T-helper 1 cell treated with Interleukin-12 subunit alpha and Interleukin-12 subunit beta and Interleukin-4 antibody, amounts not matched to agents 30 μg/mL and 1 μg/mL, for 36 hours (primary cell): ENCODE data around the gene PMPCA.

Experiments used
- H3K27ac Mint-ChIP-seq: one replicate; pipeline ENCODE4 v1.8.0; 2021; ENCODE audit warnings: mild to moderate bottlenecking, mixed read lengths
- H3K27me3 Mint-ChIP-seq: one replicate; pipeline ENCODE4 v1.8.0; 2021; ENCODE audit warnings: low read depth, mixed read lengths
- H3K36me3 Mint-ChIP-seq: one replicate; pipeline ENCODE4 v1.8.0; 2021; ENCODE audit warnings: low read depth, mixed read lengths
- H3K4me1 Mint-ChIP-seq: one replicate; pipeline ENCODE4 v1.8.0; 2021; ENCODE audit warnings: low read depth, mixed read lengths
- H3K4me3 Mint-ChIP-seq: one replicate; pipeline ENCODE4 v1.8.0; 2021; ENCODE audit warnings: mild to moderate bottlenecking, moderate library complexity, mixed read lengths
- H3K9me3 Mint-ChIP-seq: one replicate; pipeline ENCODE4 v1.8.0; 2021; ENCODE audit warnings: mixed read lengths

Gene PMPCA

DNA sequence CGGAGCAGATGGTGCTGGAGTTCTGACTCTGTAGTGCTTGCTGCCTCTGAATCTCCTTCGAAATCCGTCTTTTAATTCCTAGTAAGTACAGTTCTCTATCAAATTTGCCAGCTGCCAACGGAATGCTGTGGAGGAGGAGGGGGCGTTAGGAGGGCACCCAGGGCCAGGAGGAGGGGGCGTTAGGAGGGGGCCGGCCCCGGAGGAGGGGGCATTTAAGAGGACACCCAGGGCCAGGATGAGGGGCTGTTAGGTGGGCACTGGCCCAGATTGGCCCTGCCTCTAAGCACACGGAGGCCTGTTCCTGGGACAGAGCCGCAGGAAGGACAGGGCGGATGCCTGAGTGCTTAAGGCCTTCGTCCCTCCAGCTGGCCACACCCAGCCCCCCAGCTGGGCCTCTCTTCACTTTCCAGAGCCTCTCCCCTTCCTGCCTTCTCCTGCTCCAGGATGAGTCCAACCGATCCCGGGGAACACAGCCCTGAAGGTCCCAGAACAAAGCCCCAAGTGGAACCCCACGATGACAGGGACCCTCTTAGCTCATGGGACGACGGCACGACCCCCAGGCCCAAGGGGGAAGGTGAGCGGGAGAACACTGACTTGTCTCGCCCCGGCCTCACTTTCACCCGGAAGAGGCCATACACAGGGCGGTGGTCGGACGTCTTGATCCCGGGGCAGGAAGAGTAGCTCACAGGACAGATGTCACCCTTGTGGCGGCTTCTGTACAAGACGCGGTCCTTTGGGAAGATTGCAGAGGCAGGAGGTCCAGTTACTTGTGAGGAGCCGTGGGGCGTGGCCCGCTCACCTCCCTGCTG, 19.4 kb downstream of the PMPCA start:
- Mint-ChIP-seq H3K4me1 (no peaks in the 10 kb centered on the region), H3K9me3 (no peaks in the 10 kb centered on the region), H3K4me3 (no peak overlapping the region), H3K36me3 (peaks cover 5% of the 10 kb centered on the region), H3K27me3 (no peaks in the 10 kb centered on the region), H3K27ac (no peak overlapping the region)

DNA sequence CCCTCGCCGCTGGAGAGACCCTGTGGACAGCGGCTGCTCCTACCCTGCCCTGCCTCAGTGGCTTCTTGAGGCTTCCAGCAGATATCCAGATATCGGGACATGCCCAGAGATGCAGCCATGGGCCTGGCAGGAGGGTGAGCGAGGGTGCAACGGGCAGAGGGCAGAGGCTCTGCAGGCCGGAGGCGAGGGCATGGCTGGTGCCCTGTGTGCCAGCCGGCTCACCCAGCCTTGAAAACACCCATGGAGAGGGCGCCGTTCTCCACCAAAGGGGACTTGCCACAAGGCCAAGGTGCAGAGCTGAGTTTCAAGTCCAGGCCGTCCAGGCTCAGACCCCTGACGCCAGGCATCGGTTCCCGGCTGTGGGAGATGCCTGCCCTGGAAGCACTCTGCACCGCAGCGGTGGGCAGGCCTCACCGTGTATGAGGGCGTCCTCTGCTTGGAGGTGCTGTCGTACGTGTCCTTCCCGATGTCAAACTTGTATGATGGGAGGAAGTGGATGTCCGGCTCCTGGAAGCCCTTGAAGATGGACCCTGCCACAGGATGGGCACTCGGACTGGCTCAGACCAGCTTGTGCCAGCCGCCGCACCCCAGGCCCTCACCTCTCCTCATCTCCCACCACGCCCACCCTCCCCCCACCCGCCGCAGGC, 20.3 kb downstream of the PMPCA start:
- Mint-ChIP-seq H3K4me1 (no peaks in the 10 kb centered on the region), H3K27me3 (no peaks in the 10 kb centered on the region), H3K4me3 (no peak overlapping the region), H3K36me3 (peaks cover 5% of the 10 kb centered on the region), H3K27ac (no peak overlapping the region), H3K9me3 (no peaks in the 10 kb centered on the region)

DNA sequence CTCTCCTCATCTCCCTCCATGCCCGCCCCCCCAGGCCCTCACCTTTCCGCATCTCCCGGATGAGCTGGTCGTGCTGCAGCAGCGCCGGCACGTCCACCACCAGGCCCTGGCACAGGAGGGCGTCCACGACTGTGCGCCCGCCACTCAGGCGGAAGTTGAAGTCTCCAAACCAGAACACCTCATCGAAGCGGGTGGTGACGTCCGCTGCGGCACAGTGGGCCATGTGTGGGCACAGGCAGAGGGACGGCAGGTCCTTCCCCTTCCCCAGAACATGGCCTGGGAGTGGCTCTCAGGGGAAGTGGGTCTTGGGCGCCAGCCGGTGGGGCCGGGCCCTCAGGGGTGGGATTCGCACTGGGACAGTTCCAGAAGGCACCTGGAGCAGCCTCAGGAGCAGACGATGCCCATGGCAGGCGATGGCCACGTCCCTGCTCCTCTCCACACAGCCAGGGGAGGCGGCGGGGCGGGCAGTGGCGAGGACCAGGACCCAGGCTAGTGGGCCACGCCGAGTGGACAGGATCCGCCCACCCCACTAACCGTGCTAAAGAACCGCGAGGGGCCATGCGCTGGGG, 21.4 kb downstream of the PMPCA start:
- peaks cover 8% of the 10 kb centered on the region for H3K4me1 Mint-ChIP-seq
- no peak overlapping the region for H3K27ac Mint-ChIP-seq
- no peaks in the 10 kb centered on the region for H3K27me3 Mint-ChIP-seq
- peaks cover 9% of the 10 kb centered on the region for H3K36me3 Mint-ChIP-seq
- no peaks in the 10 kb centered on the region for H3K9me3 Mint-ChIP-seq
- no peak overlapping the region for H3K4me3 Mint-ChIP-seq

GRCh38 chr9:136432591-136432990, 22.1 kb downstream of the PMPCA start:
- no peaks in the 10 kb centered on the region for H3K27me3 Mint-ChIP-seq
- H3K4me3 Mint-ChIP-seq, result no peak overlapping the region
- H3K9me3 Mint-ChIP-seq, result no peaks in the 10 kb centered on the region
- H3K4me1 Mint-ChIP-seq, result peaks cover 15% of the 10 kb centered on the region
- H3K27ac Mint-ChIP-seq, result no peak overlapping the region
- H3K36me3 Mint-ChIP-seq, result peaks cover 9% of the 10 kb centered on the region

DNA sequence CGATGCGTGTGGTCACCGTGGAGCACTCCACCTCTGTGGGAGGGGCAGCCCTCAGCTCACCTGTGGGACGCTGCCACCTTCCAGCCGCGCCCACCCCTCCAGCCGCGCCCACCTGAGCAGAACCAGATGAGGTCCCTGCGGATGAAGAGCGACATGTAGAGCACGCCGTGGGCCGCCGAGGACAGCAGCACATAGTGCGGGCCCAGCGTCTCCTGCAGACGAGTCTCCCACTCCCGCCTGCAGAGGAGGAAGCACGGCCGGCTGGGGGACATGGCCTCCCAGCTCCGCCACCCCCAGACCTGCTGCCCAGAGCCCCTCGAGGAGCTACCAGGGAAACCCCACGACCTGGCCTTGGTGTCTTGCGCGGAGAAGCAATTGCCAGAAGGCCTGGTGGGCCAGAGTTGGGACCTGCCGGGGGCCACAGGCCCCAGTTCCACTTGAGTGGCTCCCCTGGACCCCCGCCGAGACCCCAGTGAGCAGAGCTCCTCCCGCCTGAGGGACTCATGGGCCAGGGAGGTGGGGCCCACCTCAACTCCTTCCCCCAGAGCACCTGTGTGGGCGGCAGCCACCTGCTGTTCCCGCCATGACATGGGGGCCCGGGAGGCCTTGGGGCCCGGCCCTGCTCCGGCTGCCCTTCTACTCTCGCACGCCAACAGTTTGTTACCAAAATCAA, 22.7 kb downstream of the PMPCA start:
- peaks cover 20% of the 10 kb centered on the region for H3K4me1 Mint-ChIP-seq
- no peaks in the 10 kb centered on the region for H3K9me3 Mint-ChIP-seq
- H3K27me3 Mint-ChIP-seq, result no peaks in the 10 kb centered on the region
- H3K4me3 Mint-ChIP-seq, result no peak overlapping the region
- H3K27ac Mint-ChIP-seq, result no peak overlapping the region
- peaks cover 8% of the 10 kb centered on the region for H3K36me3 Mint-ChIP-seq

DNA sequence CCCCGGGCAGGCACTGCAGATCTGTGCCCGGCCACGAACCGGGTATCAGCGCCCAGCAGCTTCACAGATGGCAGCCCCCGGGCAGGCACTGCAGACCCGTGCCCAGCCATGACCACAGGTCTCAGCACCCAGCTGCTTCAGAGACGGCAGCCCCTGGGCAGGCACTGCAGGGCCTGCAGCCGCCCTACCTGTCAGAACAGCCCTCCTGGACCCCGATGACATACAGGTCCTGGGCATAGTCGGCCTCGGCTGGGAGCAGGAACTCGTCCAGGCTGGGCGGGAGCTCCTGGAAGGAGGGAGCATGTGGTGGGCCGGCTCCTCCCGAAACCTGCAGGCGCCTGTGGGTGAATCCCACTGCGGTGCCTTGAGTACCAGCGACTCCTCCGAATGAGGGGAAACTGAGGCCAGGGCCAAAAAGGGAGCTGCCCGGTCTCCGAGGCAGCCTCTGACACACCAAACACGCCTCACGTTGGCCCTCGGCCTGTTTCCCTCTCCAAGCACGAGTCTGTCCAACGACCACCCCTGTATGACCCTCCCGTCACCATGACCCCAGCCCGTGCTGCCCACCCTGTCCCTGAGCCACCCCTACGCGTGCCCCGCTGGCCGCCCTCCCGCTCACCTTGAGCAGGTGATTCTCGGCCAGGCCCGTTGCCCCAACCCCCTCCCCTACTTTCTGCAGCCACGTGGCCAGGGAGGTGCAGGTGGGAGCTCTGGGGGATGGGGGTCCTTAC, 23.6 kb downstream of the PMPCA start:
- no peaks in the 10 kb centered on the region for H3K27me3 Mint-ChIP-seq
- peaks cover 22% of the 10 kb centered on the region for H3K4me1 Mint-ChIP-seq
- H3K9me3 Mint-ChIP-seq, result no peaks in the 10 kb centered on the region
- no peak overlapping the region for H3K4me3 Mint-ChIP-seq
- peaks cover 4% of the 10 kb centered on the region for H3K36me3 Mint-ChIP-seq
- H3K27ac Mint-ChIP-seq, result no peak overlapping the region

DNA sequence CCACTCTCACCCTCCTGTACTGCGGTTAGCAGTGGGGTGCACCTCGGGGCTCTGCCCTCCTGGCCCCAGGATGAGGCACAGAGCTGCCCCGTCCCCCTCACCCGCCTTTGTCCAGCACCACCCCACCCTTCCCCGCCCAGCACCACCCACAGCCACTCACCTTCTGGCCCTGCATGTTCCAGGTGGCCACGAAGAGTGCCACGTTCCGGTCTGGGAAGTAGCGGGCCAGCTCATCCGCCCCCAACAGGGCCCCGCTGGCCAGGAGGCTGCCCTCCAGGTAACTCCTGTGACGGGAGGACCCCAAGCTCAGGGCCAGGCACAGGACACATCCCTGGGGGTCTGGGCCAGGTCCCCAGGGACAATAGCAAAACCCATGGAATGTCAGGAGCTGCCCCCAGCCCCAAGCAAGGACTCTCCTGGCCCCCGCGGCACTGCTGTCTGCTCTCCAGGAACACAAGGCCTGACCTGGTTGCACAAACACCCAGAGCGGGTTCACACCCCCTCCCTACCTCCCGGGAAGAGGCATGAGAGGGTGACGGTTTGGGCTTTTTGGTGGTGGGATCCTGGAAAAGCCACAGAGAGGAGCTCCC, 24.2 kb downstream of the PMPCA start:
- H3K4me3 Mint-ChIP-seq, result no peak overlapping the region
- peaks cover 4% of the 10 kb centered on the region for H3K36me3 Mint-ChIP-seq
- no peaks in the 10 kb centered on the region for H3K27me3 Mint-ChIP-seq
- peaks cover 22% of the 10 kb centered on the region for H3K4me1 Mint-ChIP-seq
- H3K27ac Mint-ChIP-seq, result no peak overlapping the region
- H3K9me3 Mint-ChIP-seq, result no peaks in the 10 kb centered on the region

- H3K27me3 Mint-ChIP-seq, result no peaks in the 10 kb centered on the region
- no peaks in the 10 kb centered on the region for H3K9me3 Mint-ChIP-seq
- H3K4me1 Mint-ChIP-seq, result peaks cover 22% of the 10 kb centered on the region
- no peak overlapping the region for H3K27ac Mint-ChIP-seq
- H3K36me3 Mint-ChIP-seq, result peaks cover 5% of the 10 kb centered on the region
- peak overlapping the region; percentile 88 for H3K4me3 Mint-ChIP-seq
Observed at GRCh38 chr9:136436055-136436634, 25.7 kb downstream of the PMPCA start.

GRCh38 chr9:136437430-136437829, 27.0 kb downstream of the PMPCA start:
- peaks cover 22% of the 10 kb centered on the region for H3K4me1 Mint-ChIP-seq
- H3K9me3 Mint-ChIP-seq, result no peaks in the 10 kb centered on the region
- H3K27me3 Mint-ChIP-seq, result no peaks in the 10 kb centered on the region
- peaks cover 11% of the 10 kb centered on the region for H3K36me3 Mint-ChIP-seq
- peak overlapping the region; percentile 88 for H3K4me3 Mint-ChIP-seq
- no peak overlapping the region for H3K27ac Mint-ChIP-seq

DNA sequence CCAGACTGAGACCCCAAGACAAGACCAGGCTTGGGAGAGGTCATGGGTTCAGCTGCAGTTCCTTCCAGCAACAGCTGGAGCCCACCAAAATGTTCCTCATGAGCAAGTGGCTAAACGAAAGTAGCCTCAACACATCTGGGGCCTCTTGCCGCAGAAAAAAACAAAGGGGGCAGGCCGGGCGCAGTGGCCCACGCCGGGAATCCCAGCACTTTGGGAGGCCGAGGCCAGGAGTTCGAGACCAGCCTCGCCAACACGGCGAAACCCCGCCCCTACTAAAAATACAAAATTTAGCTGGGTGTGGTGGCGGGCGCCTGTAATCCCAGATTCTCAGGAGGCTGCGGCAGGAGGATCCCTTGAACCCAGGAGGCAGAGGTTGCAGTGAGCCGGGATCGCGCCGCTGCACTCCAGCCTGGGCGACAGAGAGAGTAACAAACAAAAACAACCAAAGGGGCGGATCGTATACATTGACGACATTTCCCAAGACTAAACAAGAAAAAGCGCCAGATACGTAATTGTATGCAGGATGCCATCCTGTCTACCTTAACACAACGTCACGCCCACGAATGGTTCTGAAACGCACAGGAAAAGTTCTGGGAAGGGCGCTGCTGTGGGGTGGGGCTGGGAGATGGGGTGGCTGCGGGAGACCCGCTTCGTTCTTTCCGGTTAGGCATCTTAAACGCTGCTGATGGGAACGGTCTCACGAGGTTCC, 27.5 kb downstream of the PMPCA start:
- Mint-ChIP-seq H3K9me3 (no peaks in the 10 kb centered on the region), H3K27ac (peak overlapping the region; percentile 59), H3K4me3 (peak overlapping the region; percentile 88), H3K27me3 (no peaks in the 10 kb centered on the region), H3K4me1 (peaks cover 22% of the 10 kb centered on the region), H3K36me3 (peaks cover 16% of the 10 kb centered on the region)

DNA sequence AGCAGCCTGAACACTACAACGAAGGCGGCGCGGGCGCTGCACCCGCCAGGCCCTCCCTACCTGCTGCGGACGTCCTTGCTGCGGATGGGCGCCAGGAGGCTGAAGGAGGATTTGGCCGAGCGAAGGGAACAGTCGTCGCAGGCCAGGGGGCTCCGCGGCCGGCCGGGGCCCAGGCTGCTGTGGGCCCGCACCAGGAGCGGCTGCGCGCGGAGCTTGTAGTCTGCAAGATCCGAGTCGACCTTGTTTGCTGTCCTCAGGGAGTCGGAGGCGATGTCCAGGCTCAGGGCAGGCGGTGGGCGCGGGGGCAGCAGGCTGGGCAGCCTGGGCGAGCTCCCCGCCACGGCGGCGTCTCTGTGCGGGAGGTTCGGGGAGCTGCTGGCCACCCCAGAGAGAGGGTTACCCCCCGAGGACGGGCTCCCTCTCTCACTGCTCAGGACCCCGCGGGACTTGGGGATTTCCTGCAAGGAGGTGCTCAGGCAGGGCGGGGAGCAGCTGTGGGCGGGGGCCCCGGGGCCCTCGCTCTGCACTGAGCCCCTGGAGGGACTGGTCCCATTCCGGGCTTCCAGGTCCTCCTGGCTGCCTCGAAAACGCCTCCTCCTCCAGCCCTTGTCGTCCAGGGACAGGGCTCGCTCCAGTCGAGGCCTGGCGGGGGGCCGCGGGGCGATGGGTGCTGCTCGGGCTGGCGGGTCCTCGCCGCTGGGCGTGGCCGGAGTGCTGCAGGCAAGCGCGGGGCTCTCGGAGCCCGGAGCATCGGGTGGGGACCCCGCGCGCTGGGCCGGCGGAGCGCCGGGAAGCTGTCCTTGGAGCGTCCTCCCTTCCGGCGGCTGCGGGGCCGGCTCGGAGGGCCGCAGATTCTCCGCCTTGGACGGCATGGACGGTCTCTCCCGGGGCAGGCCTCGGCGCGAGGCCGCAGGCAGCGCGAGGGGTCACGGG, 28.4 kb downstream of the PMPCA start:
- Mint-ChIP-seq H3K9me3 (no peaks in the 10 kb centered on the region), H3K4me3 (peak overlapping the region; percentile 88), H3K4me1 (peaks cover 24% of the 10 kb centered on the region), H3K36me3 (peaks cover 21% of the 10 kb centered on the region), H3K27me3 (no peaks in the 10 kb centered on the region), H3K27ac (peak overlapping the region; percentile 59)
